Activated CD8-positive, alpha-beta memory T cell treated with anti-CD3 and anti-CD28 coated beads, Interleukin-2, amount 50 U/mL, for 4 hours (primary cell): ENCODE data around the gene SPATA13.
A peak's percentile ranks its signal among the peaks of the same experiment; 100 is the strongest.

Source experiments
- DNase-seq: peaks from one replicate; pipeline ENCODE4 v3.0.0-alpha.2; 2020

Gene SPATA13

DNA sequence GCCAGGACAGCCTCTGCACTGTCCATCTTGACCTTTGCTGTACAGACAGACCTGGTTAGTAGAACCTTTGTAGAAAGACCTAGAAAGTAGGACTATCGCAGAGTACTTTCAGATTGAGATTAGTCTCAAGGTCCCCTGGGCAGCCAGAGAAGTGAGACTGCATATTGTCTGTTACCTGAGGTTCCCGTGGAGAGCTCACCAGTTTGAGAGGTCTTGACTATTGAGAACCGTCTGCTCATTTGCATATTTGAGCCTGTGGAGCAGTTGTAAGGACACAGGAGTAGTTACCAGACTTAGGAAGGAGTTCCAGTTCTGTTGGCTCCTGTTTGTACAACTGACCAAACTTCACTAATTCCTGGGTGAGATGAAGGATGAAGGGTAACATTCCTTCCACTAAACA is 66.2 kb downstream of the SPATA13 start:
- DNase-seq, result no peak

DNA sequence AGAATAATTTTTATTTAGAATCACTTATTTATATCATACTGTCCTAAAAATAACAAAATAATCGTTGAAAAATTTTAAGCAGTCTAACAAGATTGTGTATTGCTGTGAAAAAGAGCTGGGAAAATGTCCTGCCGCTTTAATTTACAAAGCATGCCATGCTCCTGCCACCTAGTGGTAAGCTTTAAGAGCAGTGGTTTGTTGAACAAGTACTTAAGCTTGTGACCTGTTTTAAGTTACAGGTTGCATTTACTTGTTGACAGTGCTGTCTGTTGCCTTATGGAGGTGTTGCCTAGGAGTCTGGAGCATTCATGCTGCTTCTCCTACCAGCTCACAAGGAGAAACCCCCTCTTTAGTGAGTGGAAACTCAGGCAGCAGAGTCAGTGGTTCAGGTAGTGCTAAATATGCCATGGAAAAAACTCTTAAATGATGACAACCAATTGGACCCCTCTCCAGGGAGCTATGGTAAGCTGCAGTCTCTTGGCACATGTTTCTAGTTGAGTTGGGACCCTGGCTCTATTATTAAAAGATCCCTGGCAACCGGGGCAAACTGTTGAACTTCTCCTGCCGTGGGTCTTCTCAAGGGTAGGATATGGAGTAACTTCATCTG is 68.4 kb downstream of the SPATA13 start:
- DNase-seq, result no peak

GRCh38 chr13:24230428-24231072 is 70.0 kb downstream of the SPATA13 start:
- no peak for DNase-seq

DNA sequence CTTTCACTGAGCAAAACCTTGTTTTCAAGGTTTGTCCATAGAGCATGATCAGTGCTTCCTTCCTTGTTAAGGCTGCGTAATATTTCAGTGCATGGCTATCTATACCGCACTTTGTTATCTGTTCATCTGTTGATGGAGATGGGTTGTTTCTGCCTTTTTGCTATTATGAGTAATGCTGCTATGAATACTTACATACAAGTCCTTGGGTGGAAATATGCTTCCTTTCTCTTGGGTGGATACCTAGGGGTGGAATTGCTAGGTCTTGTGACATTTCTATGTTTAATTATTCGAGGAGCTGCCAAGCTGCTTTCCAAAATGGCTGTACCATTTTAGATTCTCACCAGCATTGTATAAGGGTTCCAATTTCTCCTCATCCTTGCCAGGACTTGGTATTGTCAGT is 70.9 kb downstream of the SPATA13 start:
- DNase-seq, result no peak

- no peak for DNase-seq
These were observed 71.5 kb downstream of the SPATA13 start for GRCh38 chr13:24232037-24232436.

DNA sequence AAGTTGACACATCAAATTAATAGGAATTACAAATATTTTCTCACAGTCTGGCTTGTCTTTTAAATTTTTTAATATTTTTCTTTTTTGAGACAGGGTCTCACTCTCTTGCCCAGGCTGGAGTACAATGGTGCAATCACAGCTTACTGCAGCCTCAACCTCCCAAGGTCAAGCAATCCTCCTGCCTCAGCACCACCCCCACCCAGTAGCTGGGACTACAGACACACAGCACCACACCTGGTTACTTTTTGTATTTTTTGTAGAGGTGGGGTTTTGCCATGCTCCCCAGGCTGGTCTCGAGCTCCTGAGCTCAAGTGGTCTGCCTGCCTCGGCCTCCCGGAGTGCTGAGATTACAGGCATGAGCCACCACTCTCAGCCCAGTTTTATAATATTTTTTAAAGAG is 72.0 kb downstream of the SPATA13 start:
- DNase-seq, result no peak

GRCh38 chr13:24233351-24233901 is 72.9 kb downstream of the SPATA13 start:
- no peak for DNase-seq

GRCh38 chr13:24234200-24234915 is 73.8 kb downstream of the SPATA13 start:
- DNase-seq, result no peak

GRCh38 chr13:24237356-24237755 is 76.8 kb downstream of the SPATA13 start:
- no peak for DNase-seq

DNA sequence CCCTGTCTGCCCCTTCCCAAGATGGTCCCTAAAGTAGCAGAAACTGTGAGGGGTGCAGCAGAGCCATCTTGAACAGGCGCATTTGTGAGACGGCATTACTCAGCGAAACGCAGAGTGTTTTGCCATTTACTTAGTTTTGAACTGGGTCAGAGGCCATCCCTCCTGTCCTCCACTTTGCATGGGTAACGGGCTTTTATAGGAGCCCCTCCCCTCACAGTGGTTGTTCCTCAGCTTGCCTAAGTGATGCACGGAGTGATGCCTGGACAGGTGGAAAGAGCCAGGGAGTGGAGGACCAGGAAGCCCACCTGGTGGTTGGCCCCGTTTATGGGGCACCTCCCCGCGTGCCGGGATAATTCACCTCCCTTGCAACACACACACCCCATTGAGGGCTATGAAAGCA is 80.8 kb downstream of the SPATA13 start:
- no peak for DNase-seq

DNA sequence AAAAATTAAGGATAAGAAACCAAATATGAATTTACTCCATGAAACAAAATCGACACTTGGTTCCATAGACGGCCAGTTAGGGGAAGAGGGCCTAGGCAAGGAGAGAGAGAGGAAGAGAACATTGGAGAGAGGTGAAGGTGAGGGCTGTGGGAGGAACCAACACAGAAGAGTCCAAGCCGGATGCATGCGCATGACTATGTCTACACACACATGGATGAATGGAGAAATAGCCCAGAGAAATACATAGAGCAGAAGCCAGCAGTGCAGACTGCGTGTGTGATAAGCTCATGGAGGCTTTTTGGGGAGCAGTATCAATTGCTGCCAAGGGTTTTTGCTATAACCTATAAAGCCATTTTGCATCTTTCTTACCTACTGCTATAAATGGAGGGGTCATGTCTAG is 81.6 kb downstream of the SPATA13 start:
- no peak for DNase-seq

- no peak for DNase-seq
These were observed 82.8 kb downstream of the SPATA13 start for GRCh38 chr13:24243302-24243701.

GRCh38 chr13:24244802-24245201 is 84.3 kb downstream of the SPATA13 start:
- no peak for DNase-seq

DNA sequence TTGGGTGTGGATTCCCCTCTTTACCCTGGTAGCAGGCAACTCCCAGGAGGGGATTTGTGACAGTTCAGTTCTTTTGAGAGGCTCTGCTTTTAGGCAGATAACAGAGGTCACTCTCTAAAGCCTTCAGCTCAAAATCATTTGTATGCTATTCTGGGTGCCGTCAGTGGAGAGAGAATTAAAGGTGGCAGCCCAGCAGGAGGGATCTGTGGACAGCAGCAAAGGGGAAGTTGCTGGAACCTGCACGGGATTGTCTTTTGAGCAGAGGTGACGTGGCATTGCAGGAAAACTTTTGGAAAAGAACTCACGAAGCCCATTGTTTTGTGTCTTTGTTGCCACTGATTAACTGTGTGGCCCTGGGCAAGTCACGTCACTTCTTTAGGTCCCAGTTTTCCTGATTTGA is 86.5 kb downstream of the SPATA13 start:
- DNase-seq, result no peak

DNA sequence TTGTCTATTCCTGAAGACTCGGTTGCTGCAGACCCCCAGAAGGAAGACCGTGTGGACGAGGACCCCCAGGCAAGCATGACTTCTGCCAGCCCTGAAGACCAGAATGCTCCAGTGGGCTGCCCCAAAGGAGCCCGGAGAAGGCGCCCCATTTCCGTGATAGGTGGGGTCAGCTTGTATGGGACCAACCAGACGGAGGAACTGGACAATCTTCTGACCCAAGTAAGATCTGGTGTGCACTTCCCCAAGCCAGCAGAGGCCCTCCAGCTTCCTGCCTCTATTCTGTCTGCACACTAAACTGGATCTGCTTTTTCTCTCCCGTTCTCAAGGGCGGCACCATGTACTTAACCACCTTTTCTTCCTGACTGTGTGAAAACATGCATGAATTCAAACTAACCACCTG is 89.1 kb downstream of the SPATA13 start:
- no peak for DNase-seq

DNA sequence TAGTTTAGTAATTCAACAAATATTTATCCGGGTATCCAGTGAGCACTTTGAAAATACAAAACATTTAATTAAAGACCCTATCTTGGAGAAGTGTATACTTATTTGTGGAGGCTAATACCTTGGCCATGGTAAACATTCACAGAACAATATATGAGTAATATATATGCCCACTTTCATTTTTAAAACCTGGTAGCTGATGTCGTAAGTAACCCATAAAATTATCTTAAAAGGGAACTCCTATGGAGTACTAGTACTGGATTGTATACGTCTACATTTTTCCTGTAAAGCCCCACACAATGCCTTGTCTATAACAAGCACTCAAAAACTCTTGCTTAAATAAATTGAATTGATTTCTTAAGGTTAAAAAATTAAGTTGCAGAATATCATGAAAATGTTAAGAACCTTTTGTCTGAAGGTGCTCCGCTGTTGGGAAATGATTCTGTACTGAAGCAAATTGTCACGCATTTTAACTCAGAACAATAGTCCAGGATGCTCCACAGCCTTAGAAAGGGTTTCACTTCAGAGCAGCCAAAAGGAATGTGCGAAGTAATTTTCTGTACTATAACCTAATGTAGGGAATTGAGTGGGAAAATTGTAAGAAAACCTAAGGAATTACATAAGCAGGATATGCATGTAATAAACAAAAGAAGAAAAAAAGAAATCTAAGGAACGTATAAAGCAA is 90.0 kb downstream of the SPATA13 start:
- DNase-seq, result no peak

- peak; percentile 73 for DNase-seq
These were observed 91.0 kb downstream of the SPATA13 start for GRCh38 chr13:24251525-24251924.

DNA sequence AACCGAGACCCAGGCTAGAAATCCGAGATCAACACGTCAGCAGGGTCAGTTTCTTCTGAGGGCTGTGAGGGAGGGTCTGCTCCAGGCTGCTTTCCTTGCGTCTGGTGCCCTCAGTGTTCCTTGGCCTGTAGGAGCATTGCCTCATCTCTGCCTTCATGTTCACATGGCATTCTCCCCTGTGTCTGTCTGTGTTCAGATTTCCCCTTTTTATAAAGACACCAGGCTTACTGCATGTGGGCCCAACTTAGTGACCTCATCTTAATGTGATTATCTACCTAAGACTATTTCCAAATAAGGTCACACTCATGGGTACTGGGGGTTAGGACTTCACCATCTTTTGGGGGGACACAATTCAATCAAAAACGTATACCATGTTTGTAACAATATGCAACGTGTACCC is 91.6 kb downstream of the SPATA13 start:
- no peak for DNase-seq

DNA sequence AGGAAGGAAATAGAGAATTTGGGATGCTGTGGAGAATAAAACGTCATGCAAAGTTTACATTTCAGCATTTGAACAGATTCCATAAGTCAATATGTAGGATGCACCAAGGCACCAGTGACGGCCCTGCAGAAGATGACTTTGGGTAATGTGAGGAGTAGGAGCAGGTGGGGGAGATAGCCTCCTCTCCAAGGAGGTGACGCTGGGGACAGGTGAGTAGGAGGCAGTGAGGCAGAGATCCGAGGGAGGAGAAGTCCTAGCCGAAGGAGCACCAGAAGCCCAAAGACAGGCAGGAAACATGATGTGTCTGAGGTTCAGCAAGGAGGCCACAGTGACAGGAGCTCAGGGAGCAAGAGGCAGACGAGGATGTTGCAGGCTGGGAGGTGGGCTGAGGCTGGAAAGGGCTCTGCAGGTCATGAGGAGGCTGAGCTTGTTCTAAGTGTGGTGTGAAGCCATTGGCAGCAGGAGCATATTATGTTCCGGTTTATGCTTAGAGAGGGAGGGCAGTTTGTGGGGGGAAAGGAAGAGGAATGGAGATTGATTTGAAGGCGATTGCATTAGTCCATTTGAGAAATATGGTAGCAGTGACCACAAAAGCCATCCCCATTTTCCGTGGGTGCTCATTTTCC is 93.1 kb downstream of the SPATA13 start:
- DNase-seq, result no peak

- peak; percentile 50 for DNase-seq
These were observed 93.8 kb downstream of the SPATA13 start for GRCh38 chr13:24254146-24254841.

GRCh38 chr13:24257497-24257896 is 97.0 kb downstream of the SPATA13 start:
- no peak for DNase-seq

GRCh38 chr13:24261566-24261965 is 101.0 kb downstream of the SPATA13 start:
- DNase-seq, result no peak
